GM21447 (cell line): ENCODE measurements around the gene DENND1A.
A peak's percentile ranks its signal among the peaks of the same experiment; 100 is the strongest.

Experiments
- ATAC-seq: cut with Tn5 transposase; IDR thresholded peaks from one replicate; pipeline ENCODE4 v1.9.1; 2021; ENCODE audit not compliant: unreplicated experiment

The DENND1A gene

DNA sequence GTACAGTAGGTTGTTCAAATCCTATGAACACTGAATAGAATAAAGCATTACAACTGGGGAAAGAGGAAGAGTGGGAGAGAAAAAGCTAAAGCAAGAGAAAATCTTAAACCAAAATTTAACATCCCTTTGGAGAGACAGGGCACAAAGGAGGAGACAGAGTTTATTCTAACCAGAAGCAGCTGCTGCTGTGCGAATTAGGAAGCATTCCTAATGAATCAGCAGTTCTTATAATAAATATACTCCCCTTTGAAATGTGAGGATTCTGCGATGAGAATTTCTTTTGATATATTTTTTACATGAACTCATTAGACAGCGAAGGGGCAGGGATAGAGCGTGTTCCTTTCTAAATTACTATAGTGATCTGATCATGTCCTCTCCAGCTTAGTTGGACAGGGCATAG, 233.4 kb downstream of the DENND1A start:
- no peak for ATAC-seq

DNA sequence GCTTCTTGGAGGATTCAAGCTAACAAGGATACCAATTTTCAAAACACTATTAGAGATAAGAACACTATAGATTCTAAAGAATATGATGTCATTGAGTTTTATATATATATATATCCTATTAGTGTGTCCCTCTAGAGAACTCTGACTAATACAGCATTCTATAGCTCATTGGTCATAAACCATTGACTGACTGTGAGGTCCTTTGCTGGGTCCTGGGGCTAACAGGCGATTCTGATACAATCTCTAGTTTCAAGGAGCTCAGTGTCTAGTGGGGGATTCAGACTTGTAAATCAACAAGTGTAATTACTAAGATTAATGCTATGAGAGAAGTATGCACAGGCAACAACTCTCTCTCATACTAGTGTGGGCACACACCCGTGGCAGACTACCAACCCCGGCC, 234.5 kb downstream of the DENND1A start:
- ATAC-seq: no peak

DNA sequence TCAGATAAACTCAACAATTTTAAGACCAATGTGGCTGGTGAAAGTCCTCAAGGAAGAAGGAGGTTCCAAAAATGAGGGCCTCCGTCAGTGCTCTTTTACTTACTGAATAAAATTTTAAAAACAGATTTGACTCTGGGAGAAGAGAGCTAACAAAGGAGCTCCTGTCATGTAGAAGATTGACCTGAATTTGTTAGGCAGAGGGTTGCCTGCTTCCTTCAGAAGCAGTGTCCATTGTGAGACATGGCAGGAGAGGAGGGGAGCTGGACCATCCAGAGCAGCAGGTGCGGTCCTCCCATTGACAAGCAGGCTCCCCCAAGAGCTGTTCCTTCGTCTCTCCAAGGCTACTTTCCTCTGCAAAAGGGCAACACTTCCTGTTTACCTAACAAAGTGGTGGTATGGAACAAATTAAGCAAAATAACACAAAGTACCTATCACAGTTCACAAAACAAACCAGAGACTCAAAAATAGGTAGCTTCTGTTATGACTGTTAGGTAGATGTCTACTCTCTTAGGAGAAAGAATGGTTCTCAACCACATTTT, 238.1 kb downstream of the DENND1A start:
- no peak for ATAC-seq

DNA sequence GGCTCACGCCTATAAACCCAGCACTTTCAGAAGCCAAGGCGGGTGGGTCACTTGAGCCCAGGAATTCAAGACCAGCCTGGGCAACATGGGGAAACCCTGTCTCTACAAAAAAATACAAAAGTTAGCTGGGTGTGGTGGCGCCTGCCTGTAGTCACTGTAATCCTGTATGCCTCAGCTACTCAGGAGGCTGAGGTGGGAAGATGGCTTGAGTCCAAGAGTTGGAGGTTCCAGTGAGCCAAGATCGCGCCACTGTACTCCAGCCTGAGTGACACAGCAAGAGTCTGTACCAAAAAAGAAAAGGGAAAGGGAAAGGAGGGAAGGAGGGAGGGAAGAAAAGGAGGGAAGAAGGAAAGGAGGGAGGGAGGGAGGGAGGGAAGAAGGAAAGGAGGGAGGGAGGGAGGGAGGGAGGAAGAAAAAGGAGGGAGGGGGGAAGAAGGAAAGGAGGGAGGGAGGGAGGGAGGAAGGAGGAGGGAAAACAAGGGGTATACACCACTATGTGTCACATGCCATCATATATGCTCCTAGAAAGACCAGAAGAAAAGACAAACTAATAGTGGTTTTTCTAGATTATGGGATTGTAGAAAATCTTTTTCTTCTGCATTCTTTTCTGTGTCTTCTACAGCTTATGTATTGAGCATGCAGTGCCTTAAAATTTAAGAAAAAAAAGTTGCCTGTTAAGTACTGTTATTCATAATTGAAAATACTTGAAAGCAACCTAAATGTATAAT, 240.1 kb downstream of the DENND1A start:
- ATAC-seq: no peak

DNA sequence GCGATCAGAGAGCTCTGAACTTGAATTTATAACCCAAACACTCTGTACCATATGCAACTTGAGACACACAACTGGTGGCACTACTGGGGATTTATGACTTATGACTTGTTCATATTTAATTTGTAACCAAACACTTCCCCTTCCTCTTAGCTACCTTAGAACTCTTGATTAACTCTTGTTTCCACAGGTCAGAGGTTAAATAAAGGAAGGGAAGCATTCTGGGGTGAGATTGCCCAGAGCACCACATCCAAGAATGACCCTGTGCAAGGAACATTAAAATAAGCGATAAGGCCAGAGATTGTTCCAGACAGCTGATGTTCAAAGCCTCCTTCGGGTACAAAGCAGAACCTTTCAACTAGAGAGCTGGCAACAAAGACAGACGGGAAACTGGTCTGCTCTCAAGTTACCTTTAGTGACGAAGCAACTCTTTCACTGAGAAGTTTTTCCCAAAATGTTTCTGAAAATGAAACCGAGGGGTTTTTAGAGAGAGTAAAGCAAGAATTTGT, 242.6 kb downstream of the DENND1A start:
- ATAC-seq: no peak

DNA sequence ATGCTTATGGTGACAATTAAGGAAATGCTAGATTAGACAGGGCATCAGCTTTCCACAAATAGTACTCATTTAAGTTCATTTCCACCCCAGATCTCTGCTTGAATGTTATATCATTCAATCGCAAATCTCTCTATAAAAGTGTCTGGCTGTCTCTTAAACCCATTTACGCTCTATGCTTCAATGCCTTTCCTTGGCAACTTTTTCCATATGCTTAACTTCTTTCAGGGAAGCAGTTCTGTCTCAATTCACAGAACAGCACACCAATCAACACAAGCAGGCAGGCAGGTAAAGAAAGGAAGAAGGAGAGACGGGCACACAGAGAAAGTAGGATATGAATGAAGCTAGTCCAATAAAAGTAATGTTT, 243.1 kb downstream of the DENND1A start:
- no peak for ATAC-seq

DNA sequence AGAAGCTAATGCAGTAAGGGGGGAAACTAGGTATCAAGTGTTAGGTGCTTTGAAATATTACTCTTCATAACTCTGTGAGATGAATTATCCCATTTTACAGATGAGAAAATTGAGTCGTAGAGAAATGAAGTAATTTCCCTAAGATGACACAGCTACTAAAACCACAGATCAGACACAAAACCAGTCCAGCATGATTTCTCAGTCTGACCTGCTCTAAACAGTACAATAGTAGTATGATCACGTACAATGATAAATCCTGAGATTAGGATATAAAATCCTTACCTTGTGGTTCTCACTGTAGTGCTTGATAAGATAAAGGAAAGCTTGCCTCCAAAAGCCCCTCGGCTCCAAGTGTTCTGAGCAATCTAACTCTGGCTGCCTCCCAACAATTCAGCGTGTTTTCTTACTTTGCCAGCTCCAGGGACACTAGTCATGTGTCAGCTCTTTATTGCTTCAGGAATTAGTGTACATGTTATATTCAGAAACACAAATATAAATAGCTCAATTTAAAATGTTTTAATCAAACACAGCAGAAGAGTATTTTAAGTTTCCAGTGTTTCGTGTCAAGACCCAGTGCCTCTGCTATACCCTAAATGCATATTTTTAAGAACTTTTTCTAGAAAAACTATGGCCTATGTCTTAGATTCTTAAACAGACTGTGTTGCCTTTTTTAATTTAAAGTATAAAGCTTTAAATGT, 243.6 kb downstream of the DENND1A start:
- no peak for ATAC-seq

DNA sequence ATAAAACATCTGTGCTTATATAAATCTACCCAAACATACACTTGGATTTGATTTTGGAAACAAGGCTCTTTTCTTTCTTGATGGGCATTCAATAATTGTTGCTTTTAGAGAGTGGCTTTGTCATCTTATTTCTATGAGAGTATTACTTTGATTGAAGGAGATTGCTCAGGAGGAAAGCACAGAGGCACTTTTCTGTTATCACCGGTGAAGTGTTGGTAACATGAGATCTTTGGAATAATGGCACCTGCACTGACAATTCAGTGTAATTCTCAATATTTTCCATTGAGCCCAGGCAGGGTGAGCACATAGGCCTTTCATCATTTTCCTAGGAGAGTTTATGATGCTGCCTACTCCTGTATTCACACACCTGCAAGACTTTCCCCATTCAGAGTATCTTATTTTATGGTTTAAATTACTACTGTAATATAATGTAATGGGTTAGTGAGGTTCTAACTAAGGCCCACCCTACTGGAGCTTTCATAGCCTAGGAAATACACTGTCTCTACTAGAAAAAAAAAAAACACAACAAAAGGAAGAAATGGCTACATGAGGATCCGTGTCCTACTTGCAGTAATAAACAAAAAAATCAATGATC, 244.3 kb downstream of the DENND1A start:
- ATAC-seq: no peak

DNA sequence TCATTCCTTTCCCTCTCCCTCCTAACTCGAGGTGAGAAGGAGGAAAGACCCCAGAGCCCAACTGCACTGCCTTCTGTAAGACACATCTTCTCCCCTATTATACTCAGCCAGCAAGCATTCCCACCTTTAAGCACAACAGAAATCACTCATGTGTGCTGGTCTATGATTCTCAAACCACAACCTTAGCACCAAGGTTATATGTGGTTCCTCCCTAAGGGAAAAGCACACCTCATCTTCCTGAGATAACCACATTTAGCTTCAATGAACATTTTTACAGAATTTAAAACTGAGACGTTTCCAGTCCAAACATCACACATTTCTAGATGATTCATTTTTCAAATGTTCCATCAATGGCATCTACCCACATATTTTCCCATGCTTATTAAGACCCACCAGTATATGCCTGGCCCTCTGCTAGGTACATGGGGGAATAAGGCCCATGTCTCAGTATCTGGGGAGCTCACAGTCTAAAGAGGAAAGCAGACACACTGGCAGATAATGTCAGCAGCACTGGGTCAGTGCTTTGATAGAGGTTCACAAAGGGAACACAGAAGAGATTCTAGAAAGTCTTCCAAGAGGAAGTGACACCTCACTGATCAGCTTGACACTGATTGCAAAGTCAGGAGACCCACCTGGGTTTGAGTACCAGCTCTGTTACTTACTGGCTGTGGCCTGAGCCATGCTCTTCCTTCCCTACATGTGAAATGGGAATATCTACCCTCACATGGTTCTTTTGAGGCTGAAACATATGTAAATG, 245.4 kb downstream of the DENND1A start:
- peak; percentile 49 for ATAC-seq

DNA sequence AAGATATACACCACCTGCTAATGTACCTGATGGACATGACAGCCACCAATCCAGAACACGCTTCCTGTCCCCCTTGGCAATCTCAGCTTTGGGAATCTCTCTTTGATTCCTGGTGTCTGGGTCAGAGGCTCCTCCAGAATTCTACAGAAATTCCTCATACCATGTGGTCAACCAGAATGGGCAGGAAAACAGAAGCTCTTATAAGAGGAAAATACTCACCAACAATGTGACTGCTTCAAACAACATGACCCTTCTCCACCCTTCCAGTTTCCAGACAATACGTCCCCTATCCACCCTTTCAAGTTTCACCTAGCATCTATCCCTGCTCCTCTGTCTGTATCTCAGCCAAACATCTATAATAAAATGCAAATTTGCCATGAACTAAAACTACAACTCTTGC, 247.2 kb downstream of the DENND1A start:
- ATAC-seq: no peak

DNA sequence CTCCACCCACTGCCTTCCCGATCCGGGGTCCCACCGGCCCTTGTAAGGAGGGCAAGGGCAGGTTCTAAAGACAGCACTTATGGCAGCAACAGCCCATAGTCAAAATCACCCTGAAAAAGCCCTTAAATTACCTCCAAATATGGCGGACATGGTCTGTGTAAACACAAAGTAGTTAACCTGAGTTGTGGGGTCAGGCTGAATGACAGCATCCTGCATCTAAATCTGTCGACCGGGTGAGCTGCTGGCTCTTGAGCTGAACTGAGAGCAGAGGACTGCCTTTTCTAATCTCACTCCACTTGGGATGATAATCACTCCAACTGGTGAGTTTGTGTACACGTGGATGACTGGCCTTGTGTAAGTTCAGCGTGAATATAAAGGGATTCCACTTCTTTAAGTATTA, 249.6 kb downstream of the DENND1A start:
- no peak for ATAC-seq

DNA sequence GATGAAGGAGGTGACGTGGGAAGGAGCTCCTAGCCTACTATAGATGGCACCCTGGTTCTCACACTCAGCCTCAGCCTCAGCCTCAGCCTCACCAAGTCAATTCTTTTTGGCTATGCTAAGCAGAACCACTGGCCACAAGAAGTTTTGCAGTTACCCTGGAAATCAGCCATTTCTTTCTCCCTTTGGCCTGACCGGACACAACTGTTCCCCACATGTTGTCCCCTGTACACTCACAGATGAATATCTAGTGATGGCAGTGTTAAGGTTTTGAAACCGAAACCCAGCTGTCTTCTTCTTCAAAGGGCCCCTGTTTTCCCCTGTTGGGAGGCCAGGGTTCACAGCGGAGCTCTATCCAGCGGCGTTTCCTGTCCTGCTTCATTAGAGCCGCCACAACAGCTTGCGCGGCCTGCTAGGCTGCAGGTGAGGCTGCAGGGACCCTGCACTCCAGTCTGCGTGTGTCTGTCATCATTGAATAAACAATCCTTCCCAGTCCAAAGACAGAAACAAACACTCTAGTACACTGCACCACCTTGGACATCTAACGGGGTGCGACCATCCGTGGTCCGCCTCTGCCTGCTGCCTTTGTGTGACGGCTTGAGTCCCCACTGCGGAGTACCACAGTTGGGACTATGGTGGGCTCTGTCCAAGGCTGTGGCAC, 250.5 kb downstream of the DENND1A start:
- peak; percentile 94 for ATAC-seq

DNA sequence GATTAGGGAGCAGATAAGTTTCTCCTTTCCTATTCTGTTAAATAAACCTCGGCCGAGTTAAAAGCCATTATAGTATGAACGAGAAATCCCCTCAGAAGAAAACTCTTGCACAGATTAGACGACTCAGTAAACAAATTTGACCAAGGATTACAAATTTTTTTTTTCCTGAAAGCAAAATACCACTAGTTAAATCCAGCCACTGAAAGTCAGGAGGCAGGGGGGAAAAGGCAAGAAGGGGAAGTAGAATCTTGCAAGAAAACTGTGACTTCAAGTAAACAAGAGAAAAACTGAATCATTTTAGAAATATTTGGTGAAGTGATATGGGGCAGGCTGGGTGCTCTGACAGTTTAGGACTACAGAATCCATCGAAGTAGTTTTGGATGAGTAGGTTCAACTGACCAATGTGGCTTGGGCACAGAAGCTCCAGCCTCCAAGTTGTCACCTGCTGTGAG, 251.0 kb downstream of the DENND1A start:
- ATAC-seq: no peak

DNA sequence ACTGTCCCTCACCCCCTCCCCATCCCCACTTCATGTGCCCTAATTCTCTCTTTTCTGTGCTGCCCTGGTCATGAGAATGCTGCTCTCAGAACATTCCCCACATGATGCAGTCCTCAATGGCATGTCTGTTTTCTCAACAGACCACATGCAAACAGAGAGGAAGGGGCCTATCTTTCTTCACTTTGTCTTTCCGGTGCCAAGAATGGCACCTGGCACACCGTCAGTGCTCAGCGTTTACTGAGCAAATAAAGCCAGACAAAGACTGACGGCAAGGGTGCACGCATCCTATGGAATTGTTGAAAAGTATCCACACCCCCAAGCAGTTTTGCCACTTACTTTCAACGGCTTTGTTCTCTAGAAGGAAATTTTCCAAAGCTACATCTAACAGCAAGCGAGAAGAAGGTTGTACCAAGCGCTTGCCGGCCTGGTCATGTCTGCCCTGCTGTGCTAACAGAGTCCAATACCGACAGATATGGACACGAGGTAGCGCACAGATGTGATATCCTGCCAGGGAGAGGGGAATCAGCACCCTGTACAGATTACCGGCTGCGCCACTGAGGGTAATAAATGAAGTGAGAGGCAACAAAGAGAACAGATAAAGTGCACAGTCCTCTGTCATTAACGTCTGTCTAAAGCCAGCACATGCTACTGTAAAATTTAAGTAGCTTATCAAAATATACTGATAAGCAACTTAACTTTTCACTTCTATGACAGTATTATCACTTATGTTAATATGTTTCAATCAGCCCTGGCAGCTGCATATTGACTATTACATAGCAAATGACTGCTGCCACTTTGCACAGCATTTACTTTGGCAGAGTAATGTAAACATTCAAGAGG, 251.7 kb downstream of the DENND1A start:
- ATAC-seq: no peak

DNA sequence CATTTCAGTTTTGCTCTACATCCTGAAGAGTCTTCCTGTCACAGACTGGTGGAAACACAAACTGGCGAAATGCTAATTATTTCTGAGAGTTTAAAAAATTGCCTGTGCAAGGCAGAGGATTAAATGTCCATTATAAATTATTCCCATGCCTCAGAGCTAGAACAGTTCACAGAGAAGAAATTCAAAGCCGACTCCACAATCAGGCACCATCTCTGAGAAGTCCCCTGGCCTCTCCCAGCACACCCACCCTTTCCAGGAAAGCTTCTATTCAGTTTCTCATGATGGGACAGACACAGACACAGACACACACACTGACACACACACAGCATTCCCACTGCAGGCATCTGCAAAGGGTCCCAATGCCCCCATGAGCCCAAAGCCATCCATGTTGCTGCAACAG, 253.1 kb downstream of the DENND1A start:
- ATAC-seq: no peak

DNA sequence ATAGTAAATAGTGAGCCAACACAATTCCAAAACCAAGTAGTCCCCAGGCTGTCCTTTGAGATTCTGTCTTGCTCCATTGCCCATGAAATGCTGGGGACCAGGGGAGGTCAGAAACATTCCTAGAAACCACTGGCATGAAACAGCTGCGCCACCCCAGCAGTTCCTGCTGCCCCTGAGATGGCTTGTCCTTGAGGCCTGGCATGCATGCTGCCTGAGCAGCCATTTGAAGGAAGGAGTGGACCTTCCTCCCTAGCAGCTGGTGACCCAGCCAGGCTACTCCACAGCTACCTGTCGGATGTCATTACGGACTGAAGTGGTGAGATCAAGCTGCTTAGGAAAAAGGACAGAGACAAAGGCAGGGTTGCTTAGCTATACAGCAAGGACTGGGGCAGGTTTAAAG, 260.6 kb downstream of the DENND1A start:
- ATAC-seq: no peak

DNA sequence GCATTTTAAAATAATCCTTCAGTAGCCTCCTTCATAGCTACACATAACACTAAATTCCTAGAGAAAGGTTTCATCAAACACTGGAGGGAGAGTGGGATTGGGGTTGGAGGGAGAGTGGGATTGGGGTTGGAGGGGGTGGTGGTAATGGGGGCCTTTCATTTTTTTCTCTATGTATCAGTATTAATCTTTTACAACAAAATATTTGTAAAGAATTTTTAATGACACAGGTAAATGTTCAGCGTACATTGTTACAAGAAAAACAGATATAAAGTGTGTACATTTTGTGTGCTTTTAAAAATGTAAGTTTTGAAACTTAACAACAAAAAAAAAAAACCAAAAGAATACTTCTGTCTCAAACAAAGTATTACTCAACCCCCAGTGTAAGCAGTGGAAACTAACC, 266.4 kb downstream of the DENND1A start:
- no peak for ATAC-seq

DNA sequence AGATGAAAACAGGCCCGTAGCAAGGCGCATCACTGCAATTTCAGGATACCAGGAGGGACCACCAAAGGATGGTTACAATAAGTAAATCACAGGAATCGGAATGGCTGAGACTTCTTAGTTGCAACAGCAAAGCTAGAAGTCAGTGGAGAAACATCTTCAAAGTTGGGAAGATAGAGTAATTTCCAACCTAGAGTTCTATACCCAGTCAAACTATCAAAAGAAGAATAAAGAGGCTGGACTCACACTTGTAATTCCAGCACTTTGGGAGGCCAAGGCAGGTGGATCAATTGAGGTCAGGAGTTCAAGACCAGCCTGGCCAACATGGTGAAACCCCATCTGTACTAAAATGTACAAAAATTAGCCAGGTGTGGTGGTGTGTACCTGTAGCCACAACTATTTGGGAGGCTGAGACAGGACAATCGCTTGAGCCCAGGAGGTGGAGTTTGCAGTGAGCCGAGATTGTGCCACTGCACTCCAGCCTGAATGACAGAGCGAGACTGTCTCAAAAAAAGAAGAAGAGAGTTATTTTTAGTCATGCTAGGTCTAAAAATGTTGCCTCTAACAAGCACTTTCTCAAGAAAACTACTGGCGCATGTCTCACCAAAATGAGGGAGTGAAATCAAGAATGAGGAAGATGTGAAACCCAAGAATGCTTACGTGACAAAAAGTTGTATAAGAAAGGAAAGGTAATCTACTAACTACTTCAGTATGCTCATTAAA, 267.7 kb downstream of the DENND1A start:
- ATAC-seq: no peak
